DND-41 (cell line): ENCODE data around the gene TRANK1.

Experiments used
- EZH2 ChIP-seq: IDR thresholded peaks from 3 replicates; pipeline ENCODE4 v1.6.1; 2012; ENCODE audit warnings: borderline replicate concordance, low read depth, mild to moderate bottlenecking, moderate library complexity, low read length, inconsistent platforms; ENCODE audit not compliant: severe bottlenecking
- TF ChIP-seq, protein P1 (sequence below): IDR thresholded peaks from 2 replicates; pipeline ENCODE4 v1.5.1; 2012; ENCODE audit warnings: borderline replicate concordance, low read length, moderate library complexity, mild to moderate bottlenecking; ENCODE audit not compliant: poor library complexity, severe bottlenecking; ENCODE audit errors: extremely low read depth

- TF ChIP-seq, protein P1, sequence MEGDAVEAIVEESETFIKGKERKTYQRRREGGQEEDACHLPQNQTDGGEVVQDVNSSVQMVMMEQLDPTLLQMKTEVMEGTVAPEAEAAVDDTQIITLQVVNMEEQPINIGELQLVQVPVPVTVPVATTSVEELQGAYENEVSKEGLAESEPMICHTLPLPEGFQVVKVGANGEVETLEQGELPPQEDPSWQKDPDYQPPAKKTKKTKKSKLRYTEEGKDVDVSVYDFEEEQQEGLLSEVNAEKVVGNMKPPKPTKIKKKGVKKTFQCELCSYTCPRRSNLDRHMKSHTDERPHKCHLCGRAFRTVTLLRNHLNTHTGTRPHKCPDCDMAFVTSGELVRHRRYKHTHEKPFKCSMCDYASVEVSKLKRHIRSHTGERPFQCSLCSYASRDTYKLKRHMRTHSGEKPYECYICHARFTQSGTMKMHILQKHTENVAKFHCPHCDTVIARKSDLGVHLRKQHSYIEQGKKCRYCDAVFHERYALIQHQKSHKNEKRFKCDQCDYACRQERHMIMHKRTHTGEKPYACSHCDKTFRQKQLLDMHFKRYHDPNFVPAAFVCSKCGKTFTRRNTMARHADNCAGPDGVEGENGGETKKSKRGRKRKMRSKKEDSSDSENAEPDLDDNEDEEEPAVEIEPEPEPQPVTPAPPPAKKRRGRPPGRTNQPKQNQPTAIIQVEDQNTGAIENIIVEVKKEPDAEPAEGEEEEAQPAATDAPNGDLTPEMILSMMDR = no peak
- no peak for TF ChIP-seq EZH2
Measured at GRCh38 chr3:36900474-36901443, 44.1 kb downstream of the TRANK1 start.
